ENCODE data around the gene RANBP17.

DNA sequence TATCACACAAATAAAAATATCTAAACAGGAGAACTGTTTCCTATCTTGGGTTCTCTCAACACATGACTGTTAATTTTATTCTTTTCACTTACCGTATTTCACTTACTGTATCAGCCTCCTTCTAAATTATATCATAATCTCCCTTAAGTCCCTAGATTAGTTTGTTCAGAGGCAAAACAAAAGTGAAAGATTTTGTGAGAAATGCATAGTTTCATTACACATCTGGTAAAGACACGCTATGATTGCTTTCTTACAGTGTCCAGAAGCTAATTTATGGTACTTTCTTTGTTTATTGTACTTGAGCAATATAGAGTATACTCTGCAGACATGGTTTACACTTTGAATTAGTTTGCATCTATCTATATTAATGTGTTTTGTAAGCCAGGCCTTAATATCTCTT, 287.5 kb downstream of the RANBP17 start:
- TF ChIP-seq EZH2 (IDR thresholded peaks at IDR 0.05; ENCODE audit: low read length, unreplicated experiment): no peak
- TF ChIP-seq, protein P1, sequence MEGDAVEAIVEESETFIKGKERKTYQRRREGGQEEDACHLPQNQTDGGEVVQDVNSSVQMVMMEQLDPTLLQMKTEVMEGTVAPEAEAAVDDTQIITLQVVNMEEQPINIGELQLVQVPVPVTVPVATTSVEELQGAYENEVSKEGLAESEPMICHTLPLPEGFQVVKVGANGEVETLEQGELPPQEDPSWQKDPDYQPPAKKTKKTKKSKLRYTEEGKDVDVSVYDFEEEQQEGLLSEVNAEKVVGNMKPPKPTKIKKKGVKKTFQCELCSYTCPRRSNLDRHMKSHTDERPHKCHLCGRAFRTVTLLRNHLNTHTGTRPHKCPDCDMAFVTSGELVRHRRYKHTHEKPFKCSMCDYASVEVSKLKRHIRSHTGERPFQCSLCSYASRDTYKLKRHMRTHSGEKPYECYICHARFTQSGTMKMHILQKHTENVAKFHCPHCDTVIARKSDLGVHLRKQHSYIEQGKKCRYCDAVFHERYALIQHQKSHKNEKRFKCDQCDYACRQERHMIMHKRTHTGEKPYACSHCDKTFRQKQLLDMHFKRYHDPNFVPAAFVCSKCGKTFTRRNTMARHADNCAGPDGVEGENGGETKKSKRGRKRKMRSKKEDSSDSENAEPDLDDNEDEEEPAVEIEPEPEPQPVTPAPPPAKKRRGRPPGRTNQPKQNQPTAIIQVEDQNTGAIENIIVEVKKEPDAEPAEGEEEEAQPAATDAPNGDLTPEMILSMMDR (conservative IDR thresholded peaks at IDR 0.05; ENCODE audit: low read depth, low read length): no peak
